Measurements from ENCODE around the gene ADAMTSL2.

ADAMTSL2 gene

GRCh38 chr9:133536080-133536479 lies 1.6 kb downstream of the ADAMTSL2 start:
- no peak for DNase-seq (ENCODE audit: extremely low read depth, low read depth)
- no peak for TF ChIP-seq CTCF (IDR thresholded peaks at IDR 0.05; ENCODE audit: low read depth, low read length, missing control alignments)
- no peak overlapping the region for H3K4me3 ChIP-seq (replicated peaks; ENCODE audit: low read depth, low read length)

GRCh38 chr9:133536536-133536935 lies 2.0 kb downstream of the ADAMTSL2 start:
- no peak for DNase-seq (ENCODE audit: extremely low read depth, low read depth)
- no peak overlapping the region for H3K4me3 ChIP-seq (replicated peaks; ENCODE audit: low read depth, low read length)
- TF ChIP-seq CTCF (IDR thresholded peaks at IDR 0.05; ENCODE audit: low read depth, low read length, missing control alignments) = no peak

DNA sequence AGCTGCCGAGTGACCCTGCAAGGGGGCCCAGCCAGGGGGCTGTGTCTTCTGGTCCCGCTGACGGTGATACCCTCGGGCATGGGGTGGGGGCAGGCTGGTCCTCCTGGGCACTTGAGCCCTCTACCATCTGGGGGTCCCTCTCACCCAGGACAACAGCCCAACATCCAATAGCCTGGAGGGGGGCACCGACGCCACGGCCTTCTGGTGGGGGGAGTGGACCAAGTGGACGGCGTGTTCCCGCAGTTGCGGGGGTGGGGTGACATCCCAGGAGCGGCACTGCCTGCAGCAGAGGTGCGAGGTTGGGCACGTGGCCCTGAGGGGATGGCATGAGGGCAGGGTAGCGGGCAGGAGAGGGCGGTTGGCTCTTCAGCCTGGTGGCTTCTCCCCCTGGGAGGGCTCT lies 2.8 kb downstream of the ADAMTSL2 start:
- no peak overlapping the region for H3K4me3 ChIP-seq (replicated peaks; ENCODE audit: low read depth, low read length)
- TF ChIP-seq CTCF (IDR thresholded peaks at IDR 0.05; ENCODE audit: low read depth, low read length, missing control alignments) = no peak
- no peak for DNase-seq (ENCODE audit: extremely low read depth, low read depth)

GRCh38 chr9:133538176-133538575 lies 3.7 kb downstream of the ADAMTSL2 start:
- DNase-seq (ENCODE audit: extremely low read depth, low read depth) = no peak
- no peak overlapping the region for H3K4me3 ChIP-seq (replicated peaks; ENCODE audit: low read depth, low read length)
- no peak for TF ChIP-seq CTCF (IDR thresholded peaks at IDR 0.05; ENCODE audit: low read depth, low read length, missing control alignments)

- DNase-seq (ENCODE audit: extremely low read depth, low read depth) = no peak
- H3K4me3 ChIP-seq (replicated peaks; ENCODE audit: low read depth, low read length) = no peak overlapping the region
- TF ChIP-seq CTCF (IDR thresholded peaks at IDR 0.05; ENCODE audit: low read depth, low read length, missing control alignments) = no peak
Measured at GRCh38 chr9:133538851-133539833, 4.6 kb downstream of the ADAMTSL2 start.

GRCh38 chr9:133539991-133540697 lies 5.6 kb downstream of the ADAMTSL2 start:
- H3K4me3 ChIP-seq (replicated peaks; ENCODE audit: low read depth, low read length) = no peak overlapping the region
- no peak for DNase-seq (ENCODE audit: extremely low read depth, low read depth)
- no peak for TF ChIP-seq CTCF (IDR thresholded peaks at IDR 0.05; ENCODE audit: low read depth, low read length, missing control alignments)

Measured in HFF-Myc (cell line).